VCaP (cell line): ENCODE measurements around the gene ISCU.

Experiments
- H3K27ac ChIP-seq: fragments of 450-650 bp; 2 replicates; pipeline ENCODE4 v1.5.1; 2017
- CTCF ChIP-seq: fragments of 450-650 bp; conservative IDR thresholded peaks from 2 replicates; pipeline ENCODE4 v1.5.1; 2017; ENCODE audit warnings: mild to moderate bottlenecking, moderate library complexity

ISCU gene

GRCh38 chr12:108562348-108563135, at the start of gene ISCU:
Gene ISCU, plus strand, starts transcription at chr12:108562596. Its CDS starts 27 bp downstream, at chr12:108562623.
- TF ChIP-seq CTCF: no peak
- peak within 1 kb of the TSS; percentile 93 for H3K27ac ChIP-seq

DNA sequence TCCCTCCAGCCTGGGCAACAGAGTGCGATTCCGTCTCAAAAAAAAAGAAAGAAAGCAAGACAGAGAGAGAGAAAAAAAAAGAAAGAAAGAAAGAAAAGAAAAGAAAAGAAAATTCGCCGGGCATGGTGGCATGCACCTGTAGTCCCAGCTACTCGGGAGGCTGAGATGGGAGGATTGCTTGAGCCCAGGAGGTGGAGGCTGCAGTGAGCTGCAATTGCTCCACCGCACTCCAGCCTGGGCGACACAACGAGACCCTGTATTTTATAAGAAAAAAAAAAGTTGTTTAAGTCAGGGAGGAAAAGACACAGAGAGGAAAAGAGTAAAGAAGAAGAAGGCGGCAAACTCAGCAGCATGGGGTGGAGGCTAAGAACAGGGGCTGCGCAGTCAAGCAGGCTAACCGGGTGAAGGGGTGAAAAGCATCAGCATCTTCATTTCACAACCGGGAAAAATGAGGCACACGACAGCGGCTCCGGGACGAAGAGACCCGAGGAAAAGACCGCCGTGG, 47.9 kb upstream of the ISCU start:
- peak overlapping the region; percentile 70; the same call in 1 of the 2 replicates for H3K27ac ChIP-seq
- TF ChIP-seq CTCF: no peak

- no peak for TF ChIP-seq CTCF
These were observed 47.2 kb upstream of the ISCU start, which contains the start of gene FICD for GRCh38 chr12:108514973-108515814. Gene FICD, plus strand, starts transcription at chr12:108515277. Its CDS starts 1,696 bp downstream, at chr12:108516973.

DNA sequence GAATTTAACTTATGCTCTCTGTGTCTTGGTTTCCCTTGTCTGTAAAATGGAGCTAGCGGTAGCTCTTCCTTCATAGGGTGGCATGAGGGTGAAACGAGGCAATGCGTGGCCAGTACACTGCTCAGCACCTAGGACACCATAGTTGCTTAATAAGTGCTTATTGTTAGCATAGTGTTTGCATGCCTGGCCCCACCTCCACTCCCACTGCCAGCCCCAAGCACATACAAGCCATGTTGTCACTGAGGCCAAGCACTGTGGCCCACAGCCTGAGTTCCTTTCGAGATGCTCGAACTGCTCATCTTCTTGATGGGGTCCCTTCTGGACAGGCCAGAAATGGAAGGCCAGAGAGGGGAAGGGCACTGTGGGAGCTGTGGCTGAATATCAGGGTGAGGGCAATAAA, 46.5 kb upstream of the ISCU start:
- TF ChIP-seq CTCF: no peak
- H3K27ac ChIP-seq: peak overlapping the region; percentile 70; the same call in 1 of the 2 replicates

More at GRCh38 chr12:108514973-108515814, 47.2 kb upstream of the ISCU start, which contains the start of gene FICD:
- H3K27ac ChIP-seq: peak within 1 kb of the TSS; percentile 70; the same call in 1 of the 2 replicates

DNA sequence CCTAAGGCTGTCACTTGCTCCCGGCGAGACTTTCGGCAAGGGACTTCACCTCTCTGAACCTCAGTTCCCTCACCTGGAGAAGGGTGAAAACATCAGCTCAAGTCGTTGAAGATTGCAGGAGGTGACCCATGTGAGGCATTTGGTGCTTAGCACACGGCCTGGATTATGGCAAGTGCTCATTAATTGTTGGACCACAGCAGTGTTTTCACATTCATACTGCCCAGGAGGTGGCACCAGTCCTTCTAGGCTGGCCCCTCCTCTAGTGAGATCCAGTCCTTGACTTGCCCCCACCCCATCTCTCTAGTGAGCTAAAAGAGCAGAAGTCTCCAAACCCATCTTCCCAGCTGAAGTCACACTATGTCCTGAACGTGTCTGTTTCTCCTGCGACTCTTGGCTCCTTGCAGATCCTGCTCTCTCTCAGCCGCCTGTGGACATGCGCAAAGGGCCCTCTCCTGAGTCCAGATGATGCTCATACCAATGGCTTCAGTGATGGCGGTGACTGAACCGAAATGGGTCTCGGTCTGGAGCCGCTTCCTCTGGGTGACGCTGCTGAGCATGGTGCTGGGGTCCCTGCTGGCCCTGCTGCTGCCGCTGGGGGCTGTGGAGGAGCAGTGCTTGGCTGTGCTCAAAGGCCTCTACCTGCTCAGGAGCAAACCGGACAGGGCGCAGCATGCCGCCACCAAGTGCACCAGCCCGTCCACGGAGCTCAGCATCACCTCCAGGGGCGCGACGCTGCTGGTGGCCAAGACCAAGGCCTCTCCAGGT, 45.7 kb upstream of the ISCU start:
- no peak overlapping the region for H3K27ac ChIP-seq
- peak; percentile 25; the same call in 1 of the 2 replicates for TF ChIP-seq CTCF

DNA sequence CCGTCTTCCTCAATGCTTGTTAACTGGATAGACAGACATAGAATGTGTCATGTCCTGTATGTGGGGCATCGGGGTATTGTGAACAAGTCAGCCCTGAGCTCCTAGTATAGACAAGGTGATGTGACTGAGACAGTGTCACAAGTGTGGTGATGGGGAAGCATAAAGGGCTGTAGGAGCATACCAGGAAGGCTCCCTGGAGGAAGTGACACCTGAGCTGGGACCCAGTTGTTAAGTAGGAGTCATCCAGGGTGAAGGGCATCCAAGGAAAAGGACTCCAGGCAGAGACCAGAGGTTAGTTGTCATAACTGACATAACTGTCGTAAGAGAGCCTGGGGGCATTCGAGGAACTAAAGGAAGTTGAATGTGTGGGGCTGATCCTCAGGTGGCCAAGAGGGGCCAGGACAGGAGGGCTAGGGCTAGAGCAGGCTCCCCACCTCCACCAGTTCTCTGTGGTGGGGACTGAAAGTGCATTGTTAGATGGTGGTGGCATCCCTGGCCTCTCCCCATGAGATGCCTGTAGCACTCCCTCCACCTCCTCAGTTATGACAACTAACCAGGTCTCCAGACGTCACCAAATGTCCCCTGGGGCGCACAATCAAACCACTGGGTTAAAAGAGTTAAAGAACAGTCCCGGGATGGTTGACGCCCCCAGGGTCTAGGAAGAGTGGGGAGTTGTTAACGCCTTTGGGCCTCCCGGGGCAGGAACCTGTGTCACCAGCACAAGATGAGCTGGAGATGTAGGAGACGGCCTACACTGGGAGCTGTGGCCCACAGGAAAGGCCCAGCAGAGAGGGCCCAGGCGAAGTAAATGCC, 44.9 kb upstream of the ISCU start:
- no peak overlapping the region for H3K27ac ChIP-seq
- TF ChIP-seq CTCF: no peak
